22Rv1 (cell line): Measurements from ENCODE around the gene MORF4L1.

Experiments used
- ZFX ChIP-seq: fragments of 450-650 bp; IDR thresholded peaks from 2 replicates; pipeline ENCODE4 v1.6.1; 2017; ENCODE audit warnings: antibody characterized with exemption, borderline replicate concordance
- TF ChIP-seq, protein P1 (sequence below): fragments of 450-650 bp; IDR thresholded peaks from 2 replicates; pipeline ENCODE4 v1.5.1; 2017; ENCODE audit warnings: mild to moderate bottlenecking

DNA sequence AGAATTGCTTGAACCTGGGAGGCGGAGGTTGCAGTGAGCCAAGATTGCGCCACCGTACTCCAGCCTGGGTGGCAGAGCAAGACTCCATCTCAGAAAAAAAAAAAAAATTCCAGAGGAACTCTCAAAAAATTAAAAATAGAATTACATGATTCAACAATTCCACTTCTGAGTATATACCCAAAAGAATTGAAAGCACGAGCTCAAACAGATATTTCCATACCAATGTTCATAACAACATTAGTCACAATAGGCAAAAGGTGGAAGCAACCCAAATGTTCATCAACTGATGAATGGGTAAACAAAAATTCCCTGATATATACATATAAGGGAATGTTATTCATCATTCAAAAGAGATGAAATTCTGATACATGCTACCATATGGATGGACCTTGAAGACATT, 16.9 kb upstream of the MORF4L1 start:
- TF ChIP-seq, protein P1, sequence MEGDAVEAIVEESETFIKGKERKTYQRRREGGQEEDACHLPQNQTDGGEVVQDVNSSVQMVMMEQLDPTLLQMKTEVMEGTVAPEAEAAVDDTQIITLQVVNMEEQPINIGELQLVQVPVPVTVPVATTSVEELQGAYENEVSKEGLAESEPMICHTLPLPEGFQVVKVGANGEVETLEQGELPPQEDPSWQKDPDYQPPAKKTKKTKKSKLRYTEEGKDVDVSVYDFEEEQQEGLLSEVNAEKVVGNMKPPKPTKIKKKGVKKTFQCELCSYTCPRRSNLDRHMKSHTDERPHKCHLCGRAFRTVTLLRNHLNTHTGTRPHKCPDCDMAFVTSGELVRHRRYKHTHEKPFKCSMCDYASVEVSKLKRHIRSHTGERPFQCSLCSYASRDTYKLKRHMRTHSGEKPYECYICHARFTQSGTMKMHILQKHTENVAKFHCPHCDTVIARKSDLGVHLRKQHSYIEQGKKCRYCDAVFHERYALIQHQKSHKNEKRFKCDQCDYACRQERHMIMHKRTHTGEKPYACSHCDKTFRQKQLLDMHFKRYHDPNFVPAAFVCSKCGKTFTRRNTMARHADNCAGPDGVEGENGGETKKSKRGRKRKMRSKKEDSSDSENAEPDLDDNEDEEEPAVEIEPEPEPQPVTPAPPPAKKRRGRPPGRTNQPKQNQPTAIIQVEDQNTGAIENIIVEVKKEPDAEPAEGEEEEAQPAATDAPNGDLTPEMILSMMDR: no peak
- TF ChIP-seq ZFX: no peak
